Activated naive CD8-positive, alpha-beta T cell treated with anti-CD3 and anti-CD28 coated beads, Interleukin-2, amount 50 U/mL, for 16 hours (primary cell): ENCODE measurements around the gene HSPA1A.
A peak's percentile ranks its signal among the peaks of the same experiment; 100 is the strongest.

Experiments used
- DNase-seq: peaks from one replicate; pipeline ENCODE4 v3.0.0-alpha.2; 2020; ENCODE audit warnings: low read depth, low spot score

HSPA1A gene

GRCh38 chr6:31815025-31815838, at the start of gene HSPA1A, which contains the start of gene HSPA1L:
HSPA1A (plus strand) TSS chr6:31815543; CDS start chr6:31815757, 214 bp downstream.
HSPA1L (minus strand) TSS chr6:31815283; CDS start chr6:31811972, 3,311 bp downstream.
- no peak for DNase-seq

- DNase-seq: no peak
These were observed 49.8 kb upstream of the HSPA1A start for GRCh38 chr6:31765559-31765909.

- no peak for DNase-seq
These were observed 49.2 kb upstream of the HSPA1A start for GRCh38 chr6:31765910-31766794.

- no peak for DNase-seq
These were observed 48.2 kb upstream of the HSPA1A start for GRCh38 chr6:31767096-31767645.

DNA sequence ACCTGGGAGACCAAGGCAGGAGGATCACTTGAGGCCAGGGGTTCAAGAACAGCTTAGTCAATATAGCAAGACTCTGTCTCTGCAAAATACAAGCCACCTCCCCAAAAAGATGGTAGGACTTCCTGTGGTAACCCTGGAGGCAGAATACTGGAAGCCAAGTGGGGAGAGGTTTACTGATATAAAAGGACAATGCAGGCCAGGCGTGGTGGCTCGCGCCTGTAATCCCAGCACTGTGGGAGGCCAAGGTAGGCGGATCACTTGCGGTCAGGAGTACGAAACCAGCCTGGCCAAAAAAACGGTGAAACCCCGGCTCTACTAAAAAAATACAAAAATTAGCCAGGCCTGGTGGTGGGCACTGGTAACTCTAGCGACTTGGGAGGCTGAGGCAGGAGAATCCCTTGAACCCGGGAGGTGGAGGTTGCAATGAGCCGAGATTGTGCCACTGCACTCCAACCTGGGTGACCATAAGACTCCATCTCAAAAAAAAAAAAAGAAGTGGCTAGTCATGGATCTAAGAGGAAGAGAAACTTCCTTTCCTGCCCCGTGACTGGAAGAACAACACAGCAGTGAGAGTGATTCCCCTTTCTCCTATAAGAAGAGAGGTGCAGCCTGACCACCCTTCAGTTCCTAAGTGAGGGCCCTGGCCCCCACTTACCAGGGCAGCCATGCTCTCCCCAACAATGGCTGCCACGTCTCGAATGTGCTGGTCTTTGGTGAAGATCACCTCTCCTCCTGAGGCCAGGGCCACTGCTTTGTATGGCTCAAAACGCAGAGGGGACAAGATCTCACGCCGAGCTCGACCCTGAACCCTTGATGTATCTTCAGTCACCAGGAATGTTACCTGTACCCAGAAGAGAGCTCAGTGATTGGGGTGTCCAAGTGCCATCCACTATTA, 46.7 kb upstream of the HSPA1A start:
- DNase-seq: no peak

- DNase-seq: peak; percentile 52
These were observed 45.5 kb upstream of the HSPA1A start for GRCh38 chr6:31769684-31770371.

GRCh38 chr6:31770860-31771259, 44.5 kb upstream of the HSPA1A start:
- no peak for DNase-seq

DNA sequence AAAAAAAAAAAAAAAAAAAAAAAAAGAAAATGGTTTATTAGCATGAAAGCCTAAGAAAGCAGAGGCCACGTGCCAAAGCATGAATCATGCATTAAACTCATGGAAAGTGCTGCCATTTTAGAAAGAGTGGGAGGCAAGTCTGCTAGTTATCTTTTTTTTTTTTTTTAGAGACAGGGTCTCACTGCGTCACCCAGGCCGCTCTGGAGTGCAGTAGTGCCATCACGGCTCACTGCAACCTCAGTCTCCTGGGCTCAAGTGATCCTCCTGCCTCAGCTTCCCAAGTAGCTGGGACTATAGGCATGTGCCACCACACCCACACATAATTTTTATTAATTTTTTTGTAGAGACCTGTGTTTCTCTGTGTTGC, 43.4 kb upstream of the HSPA1A start:
- DNase-seq: no peak

DNA sequence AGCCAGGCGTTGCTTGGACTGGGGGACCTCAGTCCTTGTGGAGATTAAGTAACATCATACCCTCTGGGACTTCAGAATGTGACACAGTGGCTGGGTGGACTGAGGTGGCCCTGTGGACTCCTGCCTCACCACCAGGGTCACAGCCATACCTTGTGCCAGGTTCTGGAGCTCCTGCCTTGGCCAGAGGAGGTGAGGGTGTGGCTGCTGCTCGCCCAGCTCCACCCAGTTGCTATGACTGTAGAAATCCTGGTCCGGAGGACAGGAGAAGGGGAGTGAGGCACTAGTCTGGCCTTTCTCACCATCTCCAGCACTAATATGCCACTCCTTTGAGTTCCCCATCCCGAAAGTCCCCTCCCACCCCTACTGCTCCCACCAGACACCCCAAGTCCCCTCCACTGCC, 40.2 kb upstream of the HSPA1A start:
- no peak for DNase-seq

- DNase-seq: no peak
These were observed 39.5 kb upstream of the HSPA1A start for GRCh38 chr6:31775633-31776484.

DNA sequence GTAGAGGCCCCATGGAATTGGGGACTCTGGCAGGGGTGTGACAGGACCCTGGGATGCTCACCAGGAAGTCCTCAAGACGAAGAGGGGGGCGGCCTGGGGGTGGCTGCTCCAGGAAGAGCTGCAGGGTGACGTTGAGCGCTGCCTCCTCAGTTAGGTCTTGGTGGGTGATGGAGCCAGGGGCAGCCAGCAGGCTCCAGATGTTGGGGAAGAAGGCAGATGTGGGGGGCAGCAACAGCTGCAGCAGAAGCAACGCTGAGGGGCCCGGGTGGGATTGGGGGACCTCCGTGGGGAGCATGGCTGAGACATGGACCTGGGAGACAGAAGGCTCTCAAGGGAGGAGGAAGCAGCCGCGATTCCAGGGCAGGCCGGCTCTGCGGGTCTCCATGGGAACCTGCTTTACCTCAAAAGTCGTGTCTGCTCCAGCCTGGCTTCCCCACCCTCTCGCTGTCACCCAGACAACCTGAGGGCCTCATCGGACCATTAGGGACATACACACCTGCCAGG, 38.8 kb upstream of the HSPA1A start:
- no peak for DNase-seq

DNA sequence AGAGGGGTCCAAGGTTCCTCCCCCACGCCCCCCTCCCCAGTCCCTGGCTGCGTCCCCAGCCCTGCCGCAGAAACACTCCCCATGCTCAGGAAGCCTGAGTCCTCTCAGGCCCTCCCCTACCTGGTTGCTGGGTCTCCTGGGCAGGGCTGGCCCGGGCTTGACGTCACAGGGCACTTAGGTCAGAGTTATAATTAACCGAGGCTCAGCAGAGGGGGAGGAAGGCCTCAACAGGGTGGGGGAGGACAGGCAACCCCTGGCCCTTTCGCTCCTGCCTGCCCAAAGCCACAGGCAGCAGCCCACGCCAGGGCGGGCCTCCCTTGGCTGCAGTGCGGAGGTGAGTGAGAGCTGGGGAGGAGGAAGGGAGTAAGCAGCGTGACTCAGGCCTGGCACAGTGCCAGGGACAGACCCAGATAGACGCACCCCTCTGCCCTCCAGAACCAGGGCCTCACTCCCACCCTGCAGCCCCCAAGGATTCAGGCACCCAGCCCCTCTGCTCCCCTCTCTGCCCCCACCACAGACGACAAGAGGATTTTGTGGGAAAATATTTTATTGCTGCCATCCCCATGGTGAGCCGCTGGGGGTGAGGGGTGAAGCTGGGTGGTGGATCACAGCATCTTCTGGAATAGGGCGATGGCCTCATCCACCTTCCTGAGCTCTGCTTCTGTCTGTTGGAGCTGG, 38.2 kb upstream of the HSPA1A start, which contains the start of gene VWA7:
Gene VWA7 (minus strand): TSS at position 340 of the 678 bp plus-strand sequence. CDS start 549 bp downstream, outside the sequence.
- DNase-seq: peak; percentile 21

DNA sequence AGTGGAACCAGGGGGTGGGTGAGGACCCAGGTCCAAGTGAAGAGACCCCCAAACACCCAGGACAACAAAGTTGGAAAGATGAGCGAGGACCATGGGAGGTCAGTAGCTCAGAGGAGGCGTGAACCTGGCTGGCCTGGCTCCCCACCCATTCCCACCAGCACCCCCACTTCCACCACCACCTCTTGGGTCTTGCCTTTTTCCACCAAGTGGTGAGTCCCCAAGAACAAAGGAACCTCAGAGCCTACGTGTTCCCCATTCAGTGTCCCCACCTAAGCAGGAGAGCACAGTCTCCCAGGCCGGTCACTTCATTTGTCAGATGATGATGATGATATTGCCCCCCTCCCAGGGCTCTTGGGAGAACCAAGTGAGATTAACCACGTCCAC, 37.7 kb upstream of the HSPA1A start:
- DNase-seq: no peak

- DNase-seq: no peak
These were observed 37.1 kb upstream of the HSPA1A start for GRCh38 chr6:31778193-31778592.

GRCh38 chr6:31778999-31779885, 36.1 kb upstream of the HSPA1A start:
- DNase-seq: no peak

GRCh38 chr6:31779908-31780307, 35.4 kb upstream of the HSPA1A start:
- no peak for DNase-seq

- no peak for DNase-seq
These were observed 34.7 kb upstream of the HSPA1A start for GRCh38 chr6:31780507-31781243.
